Activated T-helper 9 cell treated with anti-CD3 and anti-CD28 coated beads, Interleukin-2, amount 50 U/mL, for 16 hours (primary cell): ENCODE measurements around the gene XXYLT1.

ENCODE experiments used
- DNase-seq: peaks from one replicate; pipeline ENCODE4 v3.0.0-alpha.2; 2020; ENCODE audit warnings: low read depth

The XXYLT1 gene

DNA sequence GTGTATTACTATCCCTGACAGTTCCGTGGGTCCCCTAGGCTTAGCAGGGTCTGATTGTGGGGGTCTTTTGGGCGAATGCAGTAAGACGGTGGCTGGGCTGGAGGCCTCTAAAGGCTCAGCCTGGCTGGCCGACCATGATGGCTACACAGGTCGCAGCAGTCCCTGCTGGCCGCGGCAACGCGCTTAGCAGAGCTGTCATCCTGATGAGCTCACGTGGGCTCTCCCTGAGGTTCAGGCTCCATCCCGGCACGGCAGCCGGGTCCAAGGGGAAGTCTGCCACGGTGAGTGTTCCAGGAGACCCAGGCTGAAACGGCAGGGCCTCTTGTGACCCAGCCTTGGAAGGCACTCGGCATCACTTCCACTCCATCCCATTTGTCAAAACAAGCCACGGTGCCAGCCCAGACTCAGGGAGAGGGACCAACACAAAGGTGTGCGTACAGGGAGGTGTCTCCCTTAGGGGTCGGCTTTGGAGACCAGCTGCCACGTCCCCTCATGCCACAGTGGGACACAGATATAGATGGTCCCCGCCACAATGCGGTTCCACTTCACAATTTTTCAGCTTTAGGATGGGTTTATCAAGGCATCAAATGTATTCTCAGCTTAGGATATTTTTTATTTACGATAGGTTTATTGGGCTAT, 101.8 kb downstream of the XXYLT1 start:
- no peak for DNase-seq

DNA sequence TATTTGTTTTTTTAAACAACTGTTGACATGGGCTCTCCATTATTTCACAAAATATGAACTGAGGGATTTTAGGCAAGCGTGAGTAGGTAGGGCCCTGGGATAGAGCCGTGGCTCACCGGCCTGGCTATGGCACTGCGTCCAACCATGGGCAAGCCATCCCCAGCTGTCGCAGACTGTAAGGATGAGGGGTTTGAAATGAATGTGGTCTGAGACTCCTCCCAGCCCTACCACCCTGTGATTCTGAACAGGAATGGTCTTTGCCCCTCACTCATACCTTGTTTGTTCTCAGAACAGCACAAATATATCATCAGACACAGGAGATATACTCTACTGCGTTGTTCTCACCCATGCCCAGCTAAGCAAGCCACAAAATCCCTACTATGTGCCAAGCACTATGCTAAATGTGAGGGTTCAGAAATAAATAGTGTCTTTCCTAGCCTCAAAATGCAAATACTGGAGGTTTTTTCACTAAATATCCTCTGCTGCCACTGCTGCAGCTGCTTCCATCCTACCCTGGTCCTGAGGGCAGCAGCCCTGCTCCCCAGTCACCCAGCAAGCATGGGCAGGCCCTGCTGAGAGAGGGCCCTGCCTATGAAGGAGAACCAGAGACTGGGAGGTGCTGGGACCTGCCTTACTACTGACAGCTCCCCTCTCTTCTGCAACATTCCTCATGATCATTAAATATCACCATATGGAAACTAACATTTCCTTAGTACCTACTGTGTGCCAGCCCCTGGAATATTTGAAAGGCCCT, 102.8 kb downstream of the XXYLT1 start:
- no peak for DNase-seq

DNA sequence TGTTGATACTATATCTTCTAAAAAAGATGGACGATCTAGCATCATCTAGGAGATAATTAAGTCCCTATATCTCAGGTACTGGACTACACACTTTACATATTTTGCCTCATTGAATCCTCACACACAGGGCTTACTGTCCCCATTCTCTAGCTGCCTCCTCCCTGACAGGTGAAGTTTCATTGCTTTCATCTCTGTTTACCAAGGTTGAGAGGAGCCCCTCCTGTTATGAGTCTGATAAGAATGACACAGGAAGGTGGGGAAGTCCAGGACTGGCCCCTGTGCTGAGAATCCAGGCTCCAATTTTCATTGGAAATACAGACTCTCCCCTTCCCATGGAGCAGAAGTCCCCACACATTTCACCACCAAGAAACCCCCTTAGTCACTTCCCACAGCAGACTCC, 105.2 kb downstream of the XXYLT1 start:
- no peak for DNase-seq

DNA sequence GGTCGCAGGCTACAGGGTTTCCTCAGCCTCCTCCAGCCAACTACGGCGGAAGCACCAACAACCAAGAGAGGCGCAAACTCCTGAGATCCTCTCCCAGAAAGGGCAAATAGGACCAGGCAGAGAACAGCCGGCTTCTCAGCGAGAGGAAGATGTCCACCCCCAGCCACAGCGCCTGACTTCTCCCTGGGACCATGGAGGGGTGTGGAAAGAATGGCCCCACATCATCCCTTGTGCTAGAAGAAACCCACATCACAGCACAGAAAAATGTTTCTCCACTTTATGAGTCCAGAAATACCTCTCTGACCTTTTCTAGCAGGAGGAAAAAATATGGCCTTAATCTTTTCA, 105.7 kb downstream of the XXYLT1 start:
- no peak for DNase-seq

DNA sequence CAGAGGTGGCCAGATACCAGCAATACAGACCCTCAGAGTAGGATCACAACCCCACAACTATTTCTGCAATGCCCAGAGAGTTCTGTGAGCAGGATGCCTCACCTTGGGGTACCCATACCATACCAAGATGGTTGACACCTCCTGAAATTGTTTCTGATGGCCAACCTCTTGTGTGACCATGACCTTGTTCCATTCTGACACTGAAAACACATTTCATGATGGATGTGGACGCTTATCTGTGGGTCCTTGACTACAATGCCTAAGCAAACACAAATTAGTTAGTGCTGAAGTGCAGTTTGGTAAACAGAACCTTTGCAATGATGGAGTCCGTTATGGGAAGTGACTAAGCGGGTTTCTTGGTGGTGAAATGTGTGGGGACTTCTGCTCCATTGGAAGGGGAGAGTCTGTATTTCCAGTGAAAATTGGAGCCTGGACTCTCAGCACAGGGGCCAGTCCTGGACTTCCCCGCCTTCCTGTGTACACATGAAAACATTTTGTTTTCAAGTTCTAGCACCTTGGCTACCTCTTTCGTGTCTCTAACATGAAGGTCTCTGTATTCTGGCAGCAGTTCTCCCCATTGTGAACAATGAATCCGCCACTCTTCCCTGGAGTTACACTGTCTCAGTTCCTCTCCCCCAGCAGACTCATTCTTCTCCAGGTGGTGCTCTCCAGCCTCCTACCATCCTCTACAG, 106.2 kb downstream of the XXYLT1 start:
- no peak for DNase-seq

DNA sequence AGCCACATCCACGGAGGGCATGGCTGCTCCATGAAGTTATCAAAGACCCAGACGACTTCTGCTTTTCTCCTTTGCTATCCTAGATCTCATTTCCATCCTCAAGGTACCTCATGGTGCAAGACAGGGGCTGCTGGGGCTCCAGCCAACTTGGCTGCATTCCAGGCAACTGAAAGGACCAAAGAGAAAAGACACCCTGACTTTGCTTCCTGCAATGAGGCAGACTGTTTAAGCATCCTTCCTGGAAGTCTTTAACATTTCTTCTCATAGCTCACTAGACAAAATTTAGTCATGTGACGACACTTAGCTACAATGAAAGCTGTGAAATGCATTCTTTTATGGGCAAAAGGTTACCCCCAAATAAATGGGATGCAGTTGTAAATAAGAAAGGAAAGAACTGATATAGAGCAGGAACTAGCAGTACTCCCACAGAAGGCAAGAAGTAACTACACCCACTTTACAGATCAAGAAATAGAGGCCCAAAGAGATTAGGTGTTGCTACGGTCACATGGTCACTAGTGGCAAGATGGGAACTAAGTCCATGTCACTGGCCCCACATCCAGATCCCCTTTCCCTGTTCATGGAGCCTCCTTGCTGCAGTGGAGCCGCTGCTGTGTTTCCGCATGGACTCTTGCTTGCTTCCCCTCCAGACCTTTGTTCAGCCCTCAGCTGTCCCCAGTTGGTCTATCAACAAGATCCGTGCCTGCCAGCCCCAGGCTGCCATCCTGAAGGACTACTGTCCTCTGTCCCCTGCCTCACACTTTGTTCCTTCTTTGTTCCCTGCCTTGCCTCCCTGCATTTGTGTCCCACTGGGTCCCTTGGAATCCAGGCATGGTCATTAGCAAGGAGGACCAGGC, 107.0 kb downstream of the XXYLT1 start:
- DNase-seq = no peak

DNA sequence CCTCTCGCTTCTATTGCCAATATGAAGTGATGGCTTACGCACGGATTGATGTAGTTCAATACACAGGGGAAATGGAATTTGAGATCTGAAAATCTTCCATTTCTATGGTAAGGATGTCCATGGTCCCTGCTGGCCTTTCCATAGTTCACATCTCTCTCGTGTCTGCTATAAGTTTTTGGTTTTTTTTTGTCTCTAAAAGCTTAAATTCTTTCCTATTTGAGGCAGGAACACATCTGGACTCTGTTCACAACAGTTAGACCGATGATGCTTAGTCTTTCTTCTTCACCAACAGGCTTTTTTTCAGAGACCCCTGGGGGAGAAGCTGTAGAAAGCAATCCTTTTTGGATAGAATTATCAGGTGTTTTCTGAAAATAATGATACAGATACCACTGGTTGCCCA, 108.1 kb downstream of the XXYLT1 start:
- DNase-seq = no peak

DNA sequence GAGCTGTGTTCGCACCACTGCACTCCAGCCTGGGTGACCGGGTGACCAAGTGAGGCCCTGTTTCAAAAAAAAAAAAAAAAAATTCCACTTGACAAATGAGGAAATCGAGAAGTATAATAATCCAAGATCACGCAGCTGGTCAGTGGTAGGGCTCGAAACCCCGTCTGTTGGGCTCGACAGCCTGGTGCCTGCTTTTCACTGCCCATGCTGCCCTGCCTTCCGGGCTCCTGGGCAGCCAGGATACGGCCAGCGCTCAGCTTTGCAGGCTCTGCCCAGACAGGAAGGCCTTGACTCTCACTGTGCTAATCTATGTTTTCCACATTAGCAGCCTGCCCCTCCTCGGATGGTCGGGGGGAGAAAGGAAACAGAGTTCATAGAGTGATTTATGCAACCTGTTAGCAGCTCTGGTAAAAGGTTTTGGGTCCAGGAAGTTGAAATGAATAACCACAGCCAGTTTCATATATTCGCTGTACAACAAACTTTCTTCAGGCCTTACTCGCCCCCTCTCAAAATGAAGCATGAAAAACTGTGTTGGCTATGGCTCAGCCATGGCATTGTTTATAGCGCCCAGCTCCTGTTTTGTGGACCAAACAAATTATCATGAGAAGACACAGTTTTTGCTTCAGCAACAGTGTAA, 108.8 kb downstream of the XXYLT1 start:
- DNase-seq = no peak

DNA sequence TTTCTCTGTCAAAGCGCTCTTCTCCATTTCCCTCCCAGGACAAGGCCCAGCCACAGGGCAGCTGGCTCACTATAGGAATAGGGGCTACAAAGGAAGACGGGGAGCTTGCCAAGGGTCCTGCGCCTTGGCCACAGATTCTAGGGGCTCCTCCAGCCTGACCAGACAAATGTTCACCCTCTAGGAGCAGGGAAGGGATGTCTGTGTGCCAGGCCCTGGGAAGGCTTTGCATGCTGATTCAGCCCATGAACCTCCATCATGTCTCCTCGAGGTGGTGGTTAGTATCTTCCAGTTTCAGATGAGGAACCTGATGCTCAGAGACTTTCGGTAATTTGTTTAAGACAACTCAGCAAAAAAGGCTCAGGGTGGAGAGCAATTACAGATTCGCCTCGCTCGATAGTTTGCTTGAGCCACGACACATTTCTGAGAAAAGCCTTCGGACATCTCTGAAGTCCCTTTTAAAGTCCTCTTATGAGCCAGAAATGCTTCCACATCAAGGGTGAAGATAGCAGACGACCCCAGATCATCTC, 110.0 kb downstream of the XXYLT1 start:
- no peak for DNase-seq

DNA sequence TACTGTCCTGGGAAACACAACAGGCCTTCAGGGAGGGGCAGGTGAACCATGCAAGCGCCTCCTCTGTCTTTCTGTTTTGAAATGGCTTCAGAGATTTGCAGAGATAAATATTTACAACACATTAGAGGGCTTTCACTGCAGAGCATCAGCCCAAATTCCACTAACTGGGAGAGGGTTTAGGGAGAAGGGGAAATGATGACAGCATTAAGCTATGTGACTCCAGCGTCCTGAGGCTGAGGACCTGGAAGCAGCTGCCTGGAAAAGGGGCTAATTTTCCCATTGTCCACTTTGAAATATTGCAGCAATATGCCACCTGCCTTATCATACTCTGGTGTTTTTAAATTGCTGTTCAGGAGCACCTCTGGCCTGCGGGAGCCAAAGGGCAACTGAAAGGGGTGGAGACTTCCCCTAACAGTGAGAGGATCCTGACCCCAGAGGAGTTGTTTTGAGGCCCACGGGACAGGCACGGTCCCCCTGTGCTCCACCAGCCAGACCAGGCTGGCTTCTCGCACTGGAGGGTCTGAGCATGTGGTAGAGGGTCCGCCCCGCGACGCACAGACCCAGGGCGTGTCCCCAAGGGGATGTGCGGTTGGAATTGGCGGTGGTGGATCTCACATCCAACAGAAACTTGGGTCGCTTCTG, 110.6 kb downstream of the XXYLT1 start:
- DNase-seq = no peak

DNA sequence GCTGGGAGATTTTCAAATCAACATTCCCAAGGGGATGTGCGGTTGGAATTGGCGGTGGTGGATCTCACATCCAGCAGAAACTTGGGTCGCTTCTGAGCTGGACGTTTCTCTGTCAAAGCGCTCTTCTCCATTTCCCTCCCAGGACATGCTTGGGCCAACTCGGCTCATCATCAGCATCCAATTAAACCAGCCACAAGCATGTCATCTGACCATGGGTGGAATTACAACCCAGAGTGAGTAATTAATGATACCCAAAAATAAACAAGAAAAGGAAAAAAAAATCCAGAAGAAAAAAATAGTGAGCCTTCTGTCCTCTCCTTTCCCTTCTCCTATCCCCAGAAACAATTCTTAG, 111.2 kb downstream of the XXYLT1 start:
- DNase-seq = no peak

DNA sequence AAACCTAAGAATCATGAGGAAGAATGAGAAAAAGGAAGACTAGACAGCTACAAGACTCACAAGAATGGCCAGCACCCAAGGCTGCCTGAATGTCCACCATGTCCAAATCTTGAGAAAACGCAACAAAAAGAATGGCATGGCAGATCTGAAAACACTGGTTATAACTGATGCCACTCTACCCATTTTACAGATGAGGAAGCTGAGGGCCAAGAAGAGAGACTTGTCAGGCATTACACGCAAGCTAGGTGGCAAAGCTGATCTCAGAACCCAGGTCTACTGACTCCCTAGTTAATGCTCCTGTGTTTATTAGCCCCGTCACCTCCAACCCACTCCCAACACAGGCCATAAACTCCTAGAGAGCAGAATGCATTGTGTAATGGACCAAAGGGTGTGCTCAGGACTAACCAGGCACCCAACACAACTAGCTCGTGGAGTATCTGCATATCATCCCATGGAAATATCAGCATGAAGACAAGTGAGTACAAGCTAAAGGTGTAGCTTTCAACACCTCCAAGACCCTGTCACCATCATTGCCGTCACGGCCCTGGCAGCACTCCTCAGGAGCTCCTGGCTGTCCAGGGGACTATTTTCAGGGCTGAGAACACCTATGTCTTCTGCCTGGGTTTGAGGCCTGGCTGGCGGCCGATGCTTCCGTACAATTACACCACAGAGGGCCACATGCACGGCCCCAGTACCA, 111.7 kb downstream of the XXYLT1 start:
- DNase-seq = no peak

DNA sequence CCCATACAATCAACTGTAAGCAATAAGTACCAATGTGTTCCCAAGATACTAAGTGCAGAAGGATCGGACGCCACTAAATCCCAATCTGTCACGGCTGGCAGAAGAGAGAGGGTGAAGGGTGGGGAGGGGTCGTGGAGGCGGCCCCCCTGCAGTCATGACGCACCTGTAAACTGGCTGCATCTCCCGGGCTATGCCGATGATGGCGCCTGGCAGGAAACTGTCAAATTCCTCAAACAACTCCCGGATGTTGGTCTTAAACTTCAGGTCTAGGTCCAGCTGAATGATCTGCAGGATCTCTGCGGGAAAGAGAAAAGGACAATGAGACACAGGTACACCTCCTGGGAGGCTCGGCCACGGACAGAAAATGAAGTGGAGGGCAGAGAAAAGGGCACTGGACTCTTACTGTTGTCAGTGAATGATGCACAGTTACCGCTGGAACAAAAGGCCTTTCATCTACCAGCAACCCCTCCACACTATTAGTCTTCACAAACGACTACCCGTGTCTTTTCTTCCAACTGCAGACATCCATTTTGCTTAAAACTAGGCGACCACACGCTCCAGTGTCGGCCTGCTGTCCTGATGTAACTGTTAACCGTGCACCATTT, 114.6 kb downstream of the XXYLT1 start:
- no peak for DNase-seq

DNA sequence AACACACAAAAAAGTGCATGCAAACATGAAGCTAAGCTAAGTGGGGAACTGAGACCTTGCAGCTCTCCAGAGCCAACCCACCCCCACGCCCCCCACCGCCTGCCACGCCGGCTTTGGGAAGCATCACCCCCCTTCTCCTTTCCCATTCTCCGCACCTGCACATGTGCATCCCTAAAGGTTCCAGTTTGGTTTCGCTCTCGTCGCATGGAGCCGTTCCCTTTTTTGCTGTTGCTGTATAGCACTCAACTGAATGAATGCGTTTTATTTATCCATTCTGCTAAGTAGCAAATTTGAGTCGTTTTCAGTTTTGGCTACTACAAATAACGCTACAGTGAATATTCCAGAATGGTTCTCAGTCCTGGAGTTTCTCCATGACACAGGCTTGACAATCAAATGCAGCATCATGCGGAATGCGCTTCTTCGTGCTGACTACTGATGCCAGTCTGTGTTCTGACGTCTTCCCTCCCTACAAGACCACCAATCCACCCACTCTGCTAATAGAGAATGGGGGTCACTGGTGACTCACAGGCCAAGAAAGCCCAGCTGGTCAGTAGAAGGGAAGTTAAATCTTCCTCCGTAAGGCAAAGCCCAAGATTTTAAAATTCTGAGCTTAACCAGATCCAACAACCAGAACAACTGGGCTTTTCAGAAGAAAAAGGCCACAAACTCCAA, 115.3 kb downstream of the XXYLT1 start:
- DNase-seq = no peak

DNA sequence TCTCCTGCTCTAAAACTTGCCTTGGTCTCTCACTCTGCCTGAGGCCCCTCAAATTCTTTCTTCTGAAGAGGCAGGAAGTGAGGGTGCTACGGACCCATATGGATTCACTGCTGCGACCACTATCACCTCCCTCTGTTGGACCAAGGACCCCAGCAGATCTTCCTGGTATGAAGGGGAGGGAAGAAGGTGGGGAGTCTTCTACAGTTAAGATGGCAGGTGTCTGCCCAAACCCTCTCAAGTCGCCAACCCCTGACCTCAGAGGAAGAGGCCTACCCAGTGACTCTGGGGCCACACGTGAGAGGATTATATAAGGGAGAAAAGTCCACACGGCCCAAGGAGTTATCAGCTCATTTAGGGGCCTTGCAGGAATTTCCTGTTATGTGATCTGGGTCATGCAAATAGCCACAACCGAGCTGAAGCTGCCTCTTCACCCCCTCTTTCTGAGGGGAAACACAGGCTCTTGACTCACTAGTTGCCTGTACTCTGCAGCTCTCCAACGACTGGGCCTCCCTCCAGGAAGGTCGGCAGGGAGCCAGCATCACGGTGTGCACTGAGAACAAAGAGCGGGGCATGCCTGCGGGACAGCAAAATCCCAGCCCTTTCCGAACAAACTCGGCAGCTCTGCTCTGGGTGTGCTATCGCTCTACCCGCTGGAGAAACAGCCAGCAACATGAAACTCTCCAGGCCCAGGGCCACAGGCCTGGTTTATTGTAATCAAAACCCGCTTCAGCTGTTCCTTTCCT, 116.0 kb downstream of the XXYLT1 start:
- DNase-seq = no peak

DNA sequence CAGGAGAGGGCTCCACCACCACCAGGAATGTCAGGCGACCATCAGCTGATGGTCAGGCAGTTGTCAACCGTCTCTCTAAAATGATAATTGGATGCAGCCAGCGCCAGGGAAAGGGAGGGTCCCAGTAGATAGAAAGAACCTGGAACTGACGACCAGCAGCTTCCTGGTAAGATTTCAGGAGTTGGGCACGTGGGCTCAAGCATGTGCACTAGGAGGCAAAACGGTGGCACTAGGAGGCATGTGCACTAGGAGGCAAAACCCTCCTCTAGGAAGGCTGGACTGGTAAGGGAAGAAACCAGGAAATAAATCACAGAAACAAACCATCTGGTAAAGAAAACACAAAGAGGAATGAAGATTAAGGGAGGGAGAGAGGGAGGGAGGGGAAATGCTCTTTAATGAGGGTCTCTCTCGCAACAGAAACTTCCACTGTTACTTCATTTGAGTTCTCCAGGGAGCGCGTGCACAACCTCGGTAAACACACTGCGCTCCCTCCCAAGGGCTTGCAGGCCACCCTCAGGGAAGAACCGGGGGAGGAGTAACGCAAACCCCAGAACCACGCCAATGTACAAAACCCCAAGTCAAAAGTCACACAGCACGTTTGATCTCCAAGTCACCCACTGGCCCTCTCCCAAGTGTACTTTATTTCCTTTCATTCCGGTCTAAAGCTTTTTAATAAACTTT, 116.7 kb downstream of the XXYLT1 start:
- DNase-seq = no peak

DNA sequence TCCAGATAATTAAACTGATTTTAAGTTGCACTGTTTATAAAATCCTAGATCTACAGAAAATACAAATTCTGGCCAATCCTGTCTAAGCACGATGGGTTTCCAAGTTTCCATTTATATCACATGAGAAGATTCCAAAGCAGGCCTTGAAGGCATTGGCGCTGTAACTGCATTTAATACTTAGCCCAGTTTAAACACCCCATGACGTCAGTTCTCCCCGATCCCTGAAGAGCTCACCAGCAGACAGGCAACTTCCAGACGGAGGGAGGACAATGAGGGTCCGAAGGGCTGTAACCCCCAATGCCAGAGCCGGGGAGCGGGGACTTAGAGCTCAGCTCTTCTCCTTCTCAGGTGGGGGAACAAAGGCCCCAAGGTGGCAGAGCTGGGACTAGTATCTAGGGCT, 117.3 kb downstream of the XXYLT1 start:
- DNase-seq = no peak

DNA sequence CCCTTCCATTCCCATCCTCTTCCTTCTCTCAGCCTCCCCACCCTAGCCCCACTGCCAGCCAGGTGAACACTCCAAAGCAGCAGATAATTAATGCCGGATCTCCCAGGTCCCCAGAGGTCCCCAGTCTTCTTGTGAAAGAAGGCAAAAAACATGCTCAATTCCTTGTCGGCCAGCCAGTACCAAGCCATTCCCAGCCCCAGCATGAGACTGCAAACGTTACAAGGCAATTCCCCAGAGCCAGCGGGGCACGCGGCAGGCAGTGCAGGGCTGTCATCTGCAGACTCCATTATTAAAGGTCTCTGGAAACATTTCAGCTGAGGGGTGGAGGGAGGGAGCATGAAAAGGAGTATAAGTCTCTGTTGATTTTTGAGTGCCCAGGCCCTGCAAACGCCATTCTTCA, 117.8 kb downstream of the XXYLT1 start:
- no peak for DNase-seq
